Mucosa of gallbladder (tissue), 1 donor: ENCODE measurements around the gene PTPRG. TPM values are rescaled to one million over a fixed set of nuclear protein-coding genes. Genes with fewer than 3 reads are reported as not detected.

Experiments
- DNase-seq: peaks from one replicate; pipeline ENCODE4 v3.0.0-alpha.2; 2020; ENCODE audit warnings: low spot score
- total RNA-seq: library from RNA; stranded (reverse); gene quantifications from one replicate; pipeline ENCODE4 v1.2.1, GENCODE V29; 2021
- donor health status: DM: no; HTN: no; CAD: no.

The PTPRG gene
- total RNA-seq, 1 donor from 2014 or later: 38.1 TPM

GRCh38 chr3:61650719-61651410 is 89.5 kb downstream of the PTPRG start:
- no peak for DNase-seq

- DNase-seq: no peak
Measured at GRCh38 chr3:61657689-61658088, 96.3 kb downstream of the PTPRG start.

GRCh38 chr3:61662861-61663260 is 101.5 kb downstream of the PTPRG start:
- DNase-seq: no peak

DNA sequence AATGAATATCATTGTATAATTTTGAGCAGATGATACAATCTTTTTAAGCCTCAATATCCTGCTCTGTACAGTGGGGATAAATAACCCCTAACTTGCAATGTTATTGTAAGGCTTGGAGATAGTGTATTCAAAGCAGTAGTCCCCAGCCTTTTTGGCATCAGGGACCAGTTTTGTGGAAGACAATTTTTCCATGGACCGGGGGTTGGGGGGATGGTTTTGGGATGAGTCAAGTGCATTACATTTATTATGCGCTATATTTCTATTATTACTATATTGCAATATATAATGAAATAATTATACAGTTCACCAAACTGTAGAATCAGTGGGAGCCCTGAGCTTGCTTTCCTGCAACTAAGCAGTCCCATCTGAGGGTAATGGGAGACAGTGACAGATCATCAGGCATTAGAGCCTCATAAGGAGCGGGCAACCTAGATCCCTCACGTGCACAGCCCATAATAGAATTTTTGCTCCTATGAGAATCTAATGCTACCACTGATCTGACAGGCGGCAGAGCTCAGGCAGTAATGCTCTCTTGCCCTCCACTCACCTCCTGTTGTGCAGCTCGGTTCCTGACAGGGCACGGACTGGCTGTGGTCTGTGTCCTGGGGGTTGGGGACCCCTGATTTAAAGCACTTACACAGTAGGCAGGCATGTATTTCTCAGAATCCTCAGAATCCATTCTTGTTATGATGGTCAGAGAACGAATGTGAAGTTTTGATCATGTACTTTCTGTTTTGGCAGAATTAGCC is 102.2 kb downstream of the PTPRG start:
- DNase-seq: no peak

DNA sequence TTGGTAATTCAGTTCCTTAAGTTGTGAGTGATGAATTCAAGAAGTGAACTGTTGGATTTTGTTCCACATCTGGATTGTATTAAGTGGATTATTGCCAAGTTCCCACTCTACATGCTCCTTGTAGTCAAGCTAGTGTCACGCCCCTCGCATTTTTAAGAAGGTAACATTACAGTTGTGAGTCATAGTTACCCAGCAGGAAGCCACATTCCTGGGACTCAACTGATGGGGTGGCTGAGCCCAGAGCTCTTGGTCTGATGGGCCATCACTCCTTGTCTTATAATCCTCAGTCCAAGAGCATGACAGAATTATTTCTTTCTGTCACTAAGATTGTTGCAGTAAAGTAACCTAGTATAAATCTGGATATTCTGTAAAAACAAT is 102.7 kb downstream of the PTPRG start:
- no peak for DNase-seq

- no peak for DNase-seq
Measured at GRCh38 chr3:61665121-61665520, 103.8 kb downstream of the PTPRG start.

- no peak for DNase-seq
Measured at GRCh38 chr3:61665987-61666386, 104.6 kb downstream of the PTPRG start.

DNA sequence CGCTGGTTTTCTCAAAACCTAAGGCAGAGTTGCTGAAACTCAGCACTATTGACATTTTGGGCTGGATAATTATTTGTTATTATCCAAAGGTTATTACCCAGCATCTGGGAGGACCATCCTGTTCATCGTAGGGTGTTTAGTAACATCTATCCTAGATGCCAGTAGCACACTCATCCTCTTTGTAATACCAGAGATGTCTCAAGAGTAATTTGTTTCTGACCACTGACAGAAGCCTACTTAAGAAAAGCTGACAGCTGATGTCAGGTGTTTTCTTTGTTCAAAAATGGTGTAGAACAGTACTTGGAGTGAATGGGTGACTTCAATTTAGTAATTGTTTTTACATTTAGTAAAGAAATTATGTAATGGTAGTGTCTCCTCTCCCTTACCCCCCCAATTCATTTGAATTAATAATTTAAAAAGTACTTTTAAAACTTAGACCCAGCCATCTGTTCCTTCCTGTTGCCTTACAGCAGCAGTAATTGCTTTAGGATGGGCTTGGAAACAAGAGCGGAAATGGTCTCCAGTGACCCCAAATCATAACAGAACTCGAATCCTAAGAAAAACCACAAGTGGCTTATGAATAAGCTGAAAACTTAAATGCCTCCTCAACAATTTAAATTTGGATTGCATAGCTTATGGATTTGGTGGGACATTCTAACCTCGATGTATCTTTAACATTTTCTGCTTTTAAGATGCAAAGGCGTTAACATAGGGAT is 105.4 kb downstream of the PTPRG start:
- DNase-seq: no peak

DNA sequence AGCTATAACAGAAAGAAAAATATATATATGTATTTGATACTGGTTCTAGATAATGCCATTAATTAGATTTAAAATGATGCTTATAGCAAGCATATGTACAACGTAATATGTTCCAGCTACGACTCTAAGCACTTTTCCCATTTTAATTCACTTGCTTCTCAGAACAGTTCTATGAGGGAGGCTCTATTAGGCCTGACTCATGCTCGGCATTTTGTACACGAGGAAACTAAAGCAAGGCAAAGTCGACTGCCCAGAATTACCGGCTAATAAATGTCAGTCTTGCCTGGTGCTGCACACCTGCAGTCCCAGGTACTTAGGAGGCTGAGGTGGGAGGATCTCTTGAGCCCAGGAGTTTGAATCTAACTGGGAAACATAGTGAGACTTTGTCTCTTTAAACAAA is 106.0 kb downstream of the PTPRG start:
- no peak for DNase-seq

GRCh38 chr3:61667814-61668213 is 106.4 kb downstream of the PTPRG start:
- no peak for DNase-seq

DNA sequence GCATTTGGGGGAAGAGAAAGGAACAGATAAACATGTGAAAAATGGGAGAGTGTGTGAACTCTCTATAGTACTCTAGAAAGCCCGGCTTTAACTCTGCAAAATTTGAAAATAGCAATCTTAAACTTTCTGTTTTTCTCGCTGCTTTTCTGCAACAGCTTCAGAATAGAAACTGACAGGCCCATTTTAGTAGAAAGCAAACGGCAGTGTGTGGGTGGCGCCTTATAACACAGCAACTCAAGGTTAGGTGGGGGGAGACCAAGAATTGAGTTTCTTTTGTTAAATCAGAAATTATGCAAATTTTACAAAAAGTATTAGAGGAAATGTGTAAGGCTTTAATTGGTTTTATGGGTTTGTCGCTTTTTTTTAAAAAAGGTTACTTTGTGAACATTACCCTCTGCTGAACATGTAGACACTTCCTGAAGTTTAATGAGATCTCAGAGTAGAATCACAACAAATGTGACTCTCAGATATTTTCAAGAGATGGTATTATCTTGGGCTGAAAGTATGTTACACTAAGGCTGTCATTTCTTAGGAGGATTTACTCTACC is 107.0 kb downstream of the PTPRG start:
- no peak for DNase-seq

DNA sequence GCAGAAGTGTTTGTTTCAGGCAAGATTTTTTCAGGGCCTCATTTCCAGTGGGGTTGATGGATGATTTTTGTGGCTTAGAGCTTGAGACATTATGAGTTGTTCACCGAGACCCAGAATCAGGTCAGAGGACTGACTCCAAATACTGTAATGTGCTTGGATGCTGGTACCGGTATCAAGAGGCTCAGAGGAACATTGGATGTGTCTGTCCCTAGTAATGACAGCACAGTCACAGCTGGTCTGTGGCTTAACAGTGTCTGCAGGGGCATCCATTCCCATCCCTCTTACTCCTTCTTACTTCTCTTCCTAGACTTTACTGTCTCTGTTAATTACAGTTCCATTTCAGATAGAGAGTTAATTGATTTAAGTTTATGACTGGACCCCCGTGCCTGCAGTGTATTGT is 107.8 kb downstream of the PTPRG start:
- no peak for DNase-seq

DNA sequence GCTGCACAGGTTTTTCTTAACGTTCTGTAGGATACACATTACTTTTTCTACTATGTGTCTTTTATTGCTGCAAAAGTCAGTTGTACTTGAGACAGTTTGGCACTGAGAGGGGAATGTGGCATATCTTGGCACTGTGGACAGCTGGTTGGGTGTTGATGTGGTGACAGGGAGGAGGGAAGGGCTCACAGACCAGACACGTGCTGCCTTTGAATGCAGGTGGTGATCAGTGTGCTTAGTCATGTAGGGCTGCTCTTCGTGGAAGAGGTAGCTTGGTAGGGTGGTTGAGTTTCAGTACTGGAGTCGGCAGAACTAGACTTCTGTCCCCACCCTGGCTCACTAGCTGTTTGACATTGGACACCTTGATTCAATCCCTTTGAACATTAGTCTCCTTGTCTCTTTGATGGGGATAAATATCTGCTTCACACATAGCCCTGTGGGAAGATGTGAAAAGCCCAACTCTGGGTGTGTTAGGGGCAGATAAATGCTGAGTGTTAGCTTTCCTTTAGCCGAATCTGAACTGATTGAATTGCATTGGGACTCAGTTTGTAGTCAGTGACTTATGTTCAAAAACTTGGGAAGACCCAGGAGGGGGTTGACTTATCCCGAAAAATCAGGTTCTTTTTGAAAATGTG is 108.4 kb downstream of the PTPRG start:
- DNase-seq: no peak

DNA sequence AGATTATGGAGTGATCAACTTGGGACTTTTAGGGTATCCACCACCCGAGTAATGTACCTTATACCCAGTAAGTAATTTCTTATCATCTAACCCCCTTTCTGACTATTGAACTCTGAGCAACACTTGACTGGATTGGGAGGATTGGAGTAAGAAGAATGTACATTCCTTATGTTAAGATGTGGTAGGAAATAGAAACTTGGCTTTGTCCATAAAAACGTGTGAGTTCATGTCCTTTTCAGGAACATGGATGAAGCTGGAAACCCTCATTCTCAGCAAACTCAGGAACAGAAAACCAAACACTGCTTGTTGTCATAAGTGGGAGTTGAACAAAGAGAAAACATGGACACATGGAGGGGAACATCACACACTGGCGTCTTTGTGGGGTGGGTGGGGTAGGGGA is 112.3 kb downstream of the PTPRG start:
- DNase-seq: no peak

- DNase-seq: no peak
Measured at GRCh38 chr3:61674596-61674995, 113.2 kb downstream of the PTPRG start.

DNA sequence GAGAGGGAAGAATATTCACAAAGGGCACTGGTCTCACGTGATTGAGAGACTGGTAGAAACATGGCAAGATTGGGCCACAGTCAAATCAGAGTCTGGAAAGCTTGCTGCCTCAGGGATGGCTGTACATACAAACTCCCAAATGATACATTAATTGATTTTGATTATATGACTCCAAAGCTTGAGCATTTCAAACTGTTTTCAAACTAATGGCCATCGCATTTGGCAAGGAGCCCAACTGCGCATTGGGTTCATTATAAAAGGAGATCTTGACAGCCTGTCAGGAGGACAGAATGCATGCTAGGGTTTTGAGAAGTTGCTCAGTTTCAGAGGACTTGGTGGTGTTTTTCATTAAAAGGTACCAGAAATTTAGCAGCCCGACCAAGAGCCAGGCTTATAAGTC is 117.7 kb downstream of the PTPRG start:
- DNase-seq: no peak

DNA sequence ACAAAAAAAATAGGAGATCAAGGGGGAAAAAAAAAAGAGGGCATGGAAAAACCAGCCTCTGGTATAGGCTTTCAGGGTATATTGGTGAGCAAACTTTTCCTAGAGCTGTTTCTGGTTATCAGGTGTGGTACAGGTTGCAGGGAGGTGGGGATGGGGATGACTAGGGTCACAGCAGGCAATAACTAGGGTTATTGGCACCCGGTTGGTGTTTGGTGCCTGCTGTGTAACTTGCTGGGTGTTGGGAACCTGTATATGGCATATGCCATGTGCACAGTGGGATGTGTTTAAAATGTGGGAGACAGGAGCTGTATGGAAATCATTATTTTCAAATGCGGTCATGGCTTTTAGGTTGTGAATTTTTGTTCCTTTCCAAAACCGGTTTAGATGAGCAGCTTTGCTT is 119.2 kb downstream of the PTPRG start:
- DNase-seq: no peak

DNA sequence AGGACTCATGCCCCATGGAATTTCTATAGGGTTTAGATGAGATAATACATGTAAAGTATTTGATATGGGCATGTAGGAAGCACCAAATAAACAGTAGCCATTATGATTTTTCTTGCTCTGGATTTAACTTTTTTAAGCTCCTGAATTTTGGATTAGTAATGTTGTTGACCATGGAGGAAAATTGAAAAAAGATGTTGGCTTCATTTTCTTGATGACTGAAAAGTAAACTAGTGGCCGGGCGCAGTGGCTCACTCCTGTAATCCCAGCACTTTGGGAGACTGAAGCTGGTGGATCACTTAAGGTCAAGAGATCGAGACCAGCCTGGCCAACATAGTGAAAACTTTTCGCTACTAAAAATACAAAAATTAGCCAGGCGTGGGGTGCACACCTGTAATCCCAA is 120.3 kb downstream of the PTPRG start:
- DNase-seq: no peak

DNA sequence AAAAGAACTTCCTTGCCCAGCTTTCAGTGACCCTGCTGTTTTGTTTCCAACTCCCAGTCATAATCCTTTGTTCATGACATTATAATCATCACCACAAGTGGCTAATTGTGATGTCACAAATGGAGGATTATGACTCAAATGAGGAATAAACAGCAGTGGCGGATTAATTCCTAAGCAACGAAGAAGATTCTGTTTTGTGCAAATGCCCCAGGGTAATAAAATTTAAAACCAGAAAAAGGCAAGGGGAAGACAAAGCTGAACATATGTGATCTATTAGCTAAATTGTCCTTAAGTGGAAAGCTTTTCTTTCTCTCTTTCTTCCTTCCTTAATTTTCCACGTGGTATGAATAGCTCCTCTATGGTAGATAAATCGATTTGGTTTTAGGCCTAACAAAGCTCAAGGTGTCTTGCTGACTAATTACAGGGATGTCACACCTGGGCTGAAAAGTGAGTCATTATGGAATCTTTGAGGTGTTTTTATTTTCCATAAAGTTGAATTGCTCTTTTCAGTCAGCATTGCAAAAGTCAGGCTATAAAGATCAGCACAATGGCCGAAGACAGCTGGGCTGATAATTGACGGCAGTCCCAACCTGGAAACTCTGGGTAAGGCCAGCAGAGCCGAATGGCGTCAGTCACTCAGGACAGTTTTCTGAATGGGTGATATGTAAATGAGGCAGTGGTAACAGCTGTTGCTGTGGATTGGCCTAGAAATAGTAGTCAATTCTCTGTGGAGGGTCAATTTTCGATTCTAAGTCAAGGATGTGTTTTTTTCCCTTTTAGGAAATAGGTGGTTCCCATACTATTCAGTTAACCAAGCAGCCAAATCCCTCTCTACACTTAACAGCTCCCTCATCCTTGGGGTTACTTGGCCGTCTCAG is 121.5 kb downstream of the PTPRG start:
- no peak for DNase-seq

GRCh38 chr3:61683549-61684236 is 122.3 kb downstream of the PTPRG start:
- no peak for DNase-seq

- no peak for DNase-seq
Measured at GRCh38 chr3:61684386-61684785, 123.0 kb downstream of the PTPRG start.
